ENCODE data around the gene RBSN.

- TF ChIP-seq POLR2A (IDR thresholded peaks at IDR 0.05) = no peak
- TF ChIP-seq POLR2AphosphoS5 (IDR thresholded peaks at IDR 0.05; ENCODE audit: insufficient read depth in 1 of 2, low read depth in 1 of 2) = no peak
Observed at GRCh38 chr3:15081960-15082664, 16.8 kb downstream of the RBSN start.

Data from vagina (tissue), 2 donors.